ENCODE data around the gene EFCAB11.

Gene EFCAB11

DNA sequence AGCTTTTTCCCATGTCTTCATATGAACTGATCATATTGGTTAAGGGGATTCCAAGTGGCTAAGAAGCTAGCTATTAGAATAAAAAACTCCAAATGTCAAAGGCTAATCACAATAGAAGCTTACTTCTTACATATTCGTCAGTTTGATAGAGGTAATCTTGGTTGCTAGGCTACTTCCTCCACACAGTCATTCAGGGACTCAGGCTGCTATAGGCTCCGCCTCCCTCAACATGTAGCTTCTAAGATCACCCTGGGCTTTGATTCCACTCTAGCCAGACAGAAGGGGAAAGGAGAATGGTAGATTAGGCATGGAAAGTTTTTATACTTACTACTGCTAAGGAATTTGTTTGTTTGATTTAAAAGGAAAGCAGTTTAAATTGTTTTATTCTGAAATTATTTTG, 207.9 kb downstream of the EFCAB11 start:
- DNase-seq (ENCODE audit: extremely low spot score, insufficient read length, low read depth), result no peak
- no peak for FAIRE-seq

DNA sequence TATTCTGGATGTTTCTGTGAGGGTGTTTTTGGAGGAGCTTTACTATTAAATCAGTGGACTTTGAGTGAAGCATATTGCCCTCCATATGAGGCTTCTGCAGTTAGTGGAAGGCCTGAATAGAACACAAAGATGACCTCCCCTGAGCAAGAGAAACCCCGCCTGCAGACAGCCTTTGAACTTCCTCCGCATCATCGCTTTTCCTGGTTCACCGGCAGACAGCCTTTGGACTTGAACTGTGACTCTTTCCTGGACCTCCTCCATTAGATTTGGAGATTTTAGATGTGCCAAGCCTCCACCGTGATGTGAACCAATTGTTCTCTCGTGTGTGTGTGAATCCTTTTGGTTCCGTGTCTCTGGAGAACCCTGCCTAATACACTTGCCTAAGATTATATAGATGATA, 208.4 kb downstream of the EFCAB11 start:
- no peak for FAIRE-seq

More for the DNA sequence above, 208.4 kb downstream of the EFCAB11 start:
- DNase-seq (ENCODE audit: extremely low spot score, insufficient read length, low read depth), result no peak

All from GM18507 (cell line).